A673 (cell line): Measurements from ENCODE around the gene USP32. TPM values are rescaled to one million over a fixed set of nuclear protein-coding genes. Genes with fewer than 3 reads are reported as not detected.

Experiments used
- BruUV-seq: library from RNA; stranded (reverse); fragments of 400-500 nt; replicated peaks from 2 replicates; lab custom pipeline; 2021; lab: Mats Ljungman, UMichigan
- CTCF ChIA-PET: fragments of 300-600 bp; sonication (Branson Sonifier 250); formaldehyde crosslinking; loops from one replicate; lab custom pipeline; 2022; ENCODE audit warnings: antibody characterized with exemption; lab: Charles Lee
- POLR2A ChIA-PET: fragments of 300-600 bp; sonication (Branson Sonifier 250); formaldehyde crosslinking; loops from one replicate; lab custom pipeline; 2022; ENCODE audit warnings: antibody characterized with exemption; ENCODE audit not compliant: low non-redundant PET; lab: Charles Lee
- DNase-seq: peaks from one replicate; pipeline ENCODE4 v3.0.0-alpha.2; 2015; ENCODE audit warnings: low spot score
- H3K27ac ChIP-seq: fragments of 200-600 bp; sonication (generic); 2 replicates; pipeline ENCODE4 v1.5.1; 2016; ENCODE audit warnings: mixed run types, low read depth, mild to moderate bottlenecking, mixed read lengths, antibody characterized with exemption, low read length; ENCODE audit not compliant: poor library complexity, severe bottlenecking
- H3K27me3 ChIP-seq: fragments of 200-600 bp; sonication (generic); replicated peaks from 2 replicates; pipeline ENCODE4 v1.6.1; 2017; ENCODE audit warnings: mixed run types, low read depth, mild to moderate bottlenecking, mixed read lengths, antibody characterized with exemption, low read length; ENCODE audit not compliant: insufficient read depth, poor library complexity
- H3K36me3 ChIP-seq: fragments of 200-600 bp; sonication (generic); 2 replicates; pipeline ENCODE4 v1.6.1; 2016; ENCODE audit warnings: mixed run types, mild to moderate bottlenecking, mixed read lengths, antibody characterized with exemption, low read length; ENCODE audit not compliant: insufficient read depth, poor library complexity, severe bottlenecking
- H3K4me1 ChIP-seq: fragments of 200-600 bp; sonication (generic); 2 replicates; pipeline ENCODE4 v1.6.1; 2017; ENCODE audit warnings: mixed run types, mild to moderate bottlenecking, mixed read lengths, antibody characterized with exemption, low read length; ENCODE audit not compliant: insufficient read depth, poor library complexity, severe bottlenecking
- H3K4me3 ChIP-seq: fragments of 200-600 bp; sonication (generic); 2 replicates; pipeline ENCODE4 v1.5.1; 2016; ENCODE audit warnings: low read depth, mixed run types, mild to moderate bottlenecking, mixed read lengths, low read length; ENCODE audit not compliant: poor library complexity, severe bottlenecking
- H3K9me3 ChIP-seq: fragments of 200-600 bp; sonication (generic); 2 replicates; pipeline ENCODE4 v1.6.1; 2016; ENCODE audit warnings: mixed run types, low read depth, mild to moderate bottlenecking, mixed read lengths, antibody characterized with exemption, low read length; ENCODE audit not compliant: poor library complexity, severe bottlenecking
- CTCF ChIP-seq: fragments of 300-800, 200-600 bp; sonication (generic); conservative IDR thresholded peaks from 2 replicates; pipeline ENCODE4 v1.5.1; 2017; ENCODE audit warnings: low read depth, mild to moderate bottlenecking, antibody characterized with exemption, low read length, moderate library complexity, mixed read lengths
- EZH2 ChIP-seq: fragments of 200-600 bp; sonication (generic); IDR thresholded peaks from 2 replicates; pipeline ENCODE4 v1.6.1; 2017; ENCODE audit warnings: borderline replicate concordance, low read depth, mild to moderate bottlenecking, mixed read lengths, antibody characterized with exemption, low read length; ENCODE audit not compliant: poor library complexity, severe bottlenecking
- intact Hi-C: fragments of 100-400 bp; cut with micrococcal nuclease; formaldehyde crosslinking; loops from one replicate; pipeline ENCODE4 v1.10.0; 2022; ENCODE audit not compliant: unreplicated experiment
- total RNA-seq: library from RNA; stranded (reverse); gene quantifications from 2 replicates; pipeline ENCODE4 v1.2.3, GENCODE V29; 2021

Gene USP32
- total RNA-seq, 1 experiment from 2014 or later: 54.8 TPM

DNA sequence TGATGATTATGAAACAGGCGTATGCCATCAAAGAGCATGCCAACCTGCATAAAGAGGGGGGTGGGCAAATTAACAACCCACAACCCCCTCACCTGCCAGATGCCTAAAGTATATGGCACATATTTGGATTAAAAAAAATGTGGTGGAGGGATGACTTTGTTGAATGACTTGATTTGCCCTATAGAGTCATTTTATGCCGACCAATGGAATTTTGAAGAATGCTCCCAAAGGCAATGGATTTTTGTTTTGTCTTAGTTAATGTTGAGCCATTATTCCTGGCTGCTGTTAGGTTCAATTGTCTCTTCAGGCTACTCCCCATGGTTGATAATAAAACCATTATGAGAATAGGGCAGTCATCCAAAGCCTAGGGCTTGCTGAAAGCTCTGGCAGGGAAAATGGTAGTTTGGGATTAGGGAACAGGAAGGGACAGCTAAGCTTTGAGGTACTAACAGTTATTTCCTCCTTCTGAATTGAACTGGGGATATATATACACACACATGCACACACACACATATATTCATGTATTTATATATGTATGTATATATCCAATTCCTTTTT, 24.5 kb upstream of the USP32 start:
- Histone ChIP-seq H3K4me3 (no peak overlapping the region), H3K36me3 (no peaks in the 10 kb centered on the region), H3K27ac (no peak overlapping the region), H3K4me1 (no peaks in the 10 kb centered on the region), H3K9me3 (no peaks in the 10 kb centered on the region), H3K27me3 (no peaks in the 10 kb centered on the region)
- no peak for DNase-seq
- no TSS peak for BruUV-seq
- POLR2A ChIA-PET: no interaction called here
- TF ChIP-seq EZH2: no peak
- intact Hi-C loops: no loop called here
- CTCF ChIA-PET: no interaction called here

DNA sequence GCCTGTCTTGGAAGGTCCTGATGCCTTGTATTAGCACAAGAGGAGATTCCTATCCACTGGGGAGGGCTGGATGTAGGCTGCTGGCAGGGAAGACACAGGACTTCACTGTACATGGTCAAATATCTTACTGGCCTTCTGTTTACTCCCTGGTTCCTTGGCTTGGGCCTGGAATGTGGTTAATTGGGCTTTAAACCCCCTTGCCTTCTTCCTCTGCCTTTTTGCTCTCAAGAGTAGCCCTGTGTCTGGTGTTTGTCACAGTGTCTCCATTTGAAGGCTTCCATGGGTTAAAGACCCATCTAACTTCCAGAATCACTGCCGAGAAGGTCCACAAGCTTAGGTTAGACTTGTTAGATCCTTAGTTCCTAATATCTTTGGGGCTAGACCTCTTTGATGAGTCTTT, 23.2 kb upstream of the USP32 start:
- POLR2A ChIA-PET: no interaction called here
- no peaks in the 10 kb centered on the region for H3K4me1 ChIP-seq
- no peaks in the 10 kb centered on the region for H3K9me3 ChIP-seq
- H3K27me3 ChIP-seq: no peaks in the 10 kb centered on the region
- TF ChIP-seq EZH2 (no peak), CTCF (no peak)
- no peaks in the 10 kb centered on the region for H3K36me3 ChIP-seq
- intact Hi-C loops: no loop called here
- BruUV-seq: no TSS peak
- CTCF ChIA-PET: no interaction called here
- no peak overlapping the region for H3K27ac ChIP-seq
- no peak overlapping the region for H3K4me3 ChIP-seq
- no peak for DNase-seq

GRCh38 chr17:60412701-60413100, 20.8 kb upstream of the USP32 start:
- POLR2A ChIA-PET: interaction anchor here (0.6 kb wide), 1 partner anchor 255 kb away, joined by 4 read pairs; no protein-coding TSS in a partner anchor
- TF ChIP-seq CTCF: no peak
- TF ChIP-seq EZH2: no peak
- Histone ChIP-seq H3K27ac (no peak overlapping the region), H3K36me3 (no peaks in the 10 kb centered on the region), H3K27me3 (no peaks in the 10 kb centered on the region), H3K4me3 (no peak overlapping the region), H3K4me1 (no peaks in the 10 kb centered on the region), H3K9me3 (no peaks in the 10 kb centered on the region)
- CTCF ChIA-PET: no interaction called here
- no peak for DNase-seq
- no TSS peak for BruUV-seq
- intact Hi-C loops: no loop called here

DNA sequence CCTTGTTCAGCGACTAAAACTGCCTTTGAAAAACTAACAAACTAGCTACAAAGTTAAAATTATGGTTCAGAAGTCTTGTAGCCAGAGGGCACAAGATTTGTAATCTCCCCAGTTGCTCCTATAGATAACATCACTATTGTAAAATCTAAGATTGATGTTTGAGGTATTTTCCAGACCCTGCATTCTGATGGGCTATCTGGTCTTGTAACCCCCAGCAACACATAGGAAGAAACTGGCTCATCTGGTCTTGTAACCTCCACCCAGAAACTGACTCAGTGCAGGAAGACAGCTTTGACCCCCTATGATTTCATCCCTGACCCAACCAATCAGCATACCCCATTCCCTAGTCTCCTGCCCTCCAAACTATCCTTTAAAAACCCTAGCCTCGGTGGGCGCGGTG, 18.1 kb upstream of the USP32 start:
- ChIA-PET POLR2A (no interaction called here), CTCF (no interaction called here)
- no peak for DNase-seq
- H3K36me3 ChIP-seq: no peaks in the 10 kb centered on the region
- H3K27me3 ChIP-seq: no peaks in the 10 kb centered on the region
- intact Hi-C loops: no loop called here
- no peaks in the 10 kb centered on the region for H3K4me1 ChIP-seq
- no TSS peak for BruUV-seq
- H3K27ac ChIP-seq: no peak overlapping the region
- no peaks in the 10 kb centered on the region for H3K9me3 ChIP-seq
- H3K4me3 ChIP-seq: no peak overlapping the region
- TF ChIP-seq CTCF: no peak
- TF ChIP-seq EZH2: no peak
